GM18907 (cell line): Measurements from ENCODE around the gene CASP5.
"Not testable (repeated sequence)": the region's sequence is repeated elsewhere in the genome, so short reads cannot be mapped to it uniquely, and the experiment has no call there.

Experiments
- ATAC-seq: cut with Tn5 transposase; IDR thresholded peaks from one replicate; pipeline ENCODE4 v1.9.1; 2021; ENCODE audit warnings: mild to moderate bottlenecking, moderate library complexity; ENCODE audit not compliant: unreplicated experiment

Gene CASP5

GRCh38 chr11:105023003-105023402, at the start of gene CASP5:
Gene CASP5 (minus strand): TSS chr11:105023168. CDS start chr11:105023136, 32 bp downstream.
- no peak for ATAC-seq

DNA sequence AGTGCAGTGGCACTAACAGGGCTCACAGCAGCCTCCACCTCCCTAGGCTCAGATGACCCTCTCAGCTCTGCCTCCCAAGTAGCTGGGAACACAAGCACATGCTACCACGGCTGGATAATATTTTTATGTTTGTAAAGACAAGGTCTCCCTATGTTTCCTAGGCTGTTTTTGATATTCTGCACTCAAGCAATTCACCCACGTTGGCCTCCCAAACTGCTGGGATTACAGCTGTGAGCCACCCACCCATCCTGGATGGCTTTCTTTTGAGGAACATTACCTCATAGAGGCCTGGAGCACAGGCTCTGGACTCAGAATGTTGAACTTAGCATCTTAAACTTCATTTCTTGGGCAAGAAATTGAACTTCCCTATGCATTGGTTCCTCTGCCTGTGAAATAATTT, 49.1 kb upstream of the CASP5 start:
- not testable (repeated sequence) for ATAC-seq

- ATAC-seq, result no peak
Observed at GRCh38 chr11:105071089-105071732, 48.2 kb upstream of the CASP5 start.

- ATAC-seq, result no peak
Observed at GRCh38 chr11:105070306-105070705, 47.3 kb upstream of the CASP5 start.

GRCh38 chr11:105069749-105070148, 46.8 kb upstream of the CASP5 start:
- ATAC-seq, result not testable (repeated sequence)

DNA sequence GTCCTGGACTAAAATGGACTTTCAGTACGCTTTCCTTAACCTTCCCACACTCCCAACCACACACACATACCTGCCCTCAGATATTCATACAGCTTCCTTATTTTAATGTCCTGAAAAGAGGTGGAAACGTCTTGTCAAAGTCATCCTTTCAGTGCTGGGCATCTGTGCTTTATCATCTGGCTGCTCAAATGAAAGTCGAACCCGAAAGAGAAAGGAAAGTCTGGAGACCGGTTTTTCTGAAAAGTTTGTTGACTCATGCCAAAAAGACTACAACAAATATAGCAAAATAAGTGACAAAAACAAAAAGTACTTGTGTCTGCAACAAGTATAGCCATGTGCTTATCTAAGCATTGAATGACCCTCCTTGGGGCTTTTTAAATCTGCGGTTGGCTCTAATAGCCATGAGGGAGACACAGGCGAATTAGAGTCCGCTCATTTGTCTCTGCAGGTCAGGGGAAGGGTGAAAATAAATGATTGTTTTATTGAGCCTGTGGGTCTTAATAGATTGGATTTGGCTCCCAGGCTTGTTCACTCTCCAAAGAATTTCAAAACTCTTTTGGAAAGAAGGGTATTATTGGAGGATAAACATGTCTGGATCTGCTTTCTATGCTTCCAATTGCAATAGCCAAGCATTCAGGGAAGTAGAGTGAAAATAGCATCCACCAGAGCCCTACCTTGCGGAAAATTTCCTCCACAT, 40.4 kb upstream of the CASP5 start:
- not testable (repeated sequence) for ATAC-seq

DNA sequence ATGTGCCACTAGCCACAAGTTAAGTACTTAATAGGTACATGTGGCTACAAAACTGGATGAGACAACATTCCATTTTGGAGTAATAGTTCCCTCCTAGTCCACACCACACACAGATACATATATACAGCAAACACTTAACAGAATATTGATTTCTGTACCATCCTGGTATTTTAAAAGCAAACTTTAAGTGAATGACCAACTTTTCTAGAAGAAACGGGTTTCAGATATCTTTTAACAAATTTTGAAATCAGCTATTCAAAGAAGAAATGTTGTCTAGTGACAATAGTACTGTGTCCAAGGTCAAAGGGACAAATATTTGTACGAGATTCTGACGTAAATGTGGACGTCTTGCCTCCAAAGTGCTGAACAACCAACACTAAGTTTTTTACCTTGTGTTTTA, 34.5 kb upstream of the CASP5 start:
- no peak for ATAC-seq

GRCh38 chr11:105056446-105056845, 33.5 kb upstream of the CASP5 start:
- no peak for ATAC-seq

- no peak for ATAC-seq
Observed at GRCh38 chr11:105054723-105055493, 31.9 kb upstream of the CASP5 start.

DNA sequence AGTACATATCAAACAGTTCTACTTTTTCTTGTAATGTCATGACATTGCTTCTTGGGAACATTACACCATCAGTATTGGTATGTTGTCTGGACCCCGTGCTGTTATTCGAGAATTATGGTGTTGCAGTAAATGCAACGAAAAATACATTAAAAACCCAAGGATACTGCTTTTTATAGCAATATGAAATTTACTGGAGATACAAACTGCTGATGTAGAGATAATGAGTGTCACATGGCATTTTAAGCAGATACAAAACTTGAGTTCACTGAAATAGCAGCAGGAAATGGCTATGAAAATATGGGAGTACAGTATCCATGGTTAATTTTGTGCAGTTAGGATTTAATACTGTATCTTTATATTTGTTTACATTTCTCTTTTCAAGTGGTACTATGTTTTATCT, 29.5 kb upstream of the CASP5 start:
- no peak for ATAC-seq

DNA sequence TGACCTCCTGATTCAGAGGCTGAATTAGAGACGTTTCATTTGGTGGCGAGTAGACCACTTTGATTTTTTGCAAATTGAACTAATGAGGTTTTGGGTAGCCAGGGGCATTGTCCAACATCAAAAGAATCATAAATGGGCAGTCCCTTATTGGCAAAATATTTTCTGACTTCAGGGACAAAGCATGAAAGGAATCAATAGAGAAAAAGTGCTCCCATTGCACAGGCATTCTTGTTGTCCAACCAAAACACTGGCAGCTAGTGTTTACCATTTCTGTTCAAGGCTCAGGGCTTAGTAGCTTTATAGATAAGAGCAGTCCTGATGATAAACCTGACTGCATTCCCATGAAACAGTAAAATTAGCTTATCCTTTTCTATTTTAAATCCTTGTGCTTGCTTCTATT, 28.6 kb upstream of the CASP5 start:
- ATAC-seq, result no peak

GRCh38 chr11:105049481-105049880, 26.5 kb upstream of the CASP5 start:
- ATAC-seq, result no peak

- ATAC-seq, result no peak
Observed at GRCh38 chr11:105046898-105047579, 24.1 kb upstream of the CASP5 start.

DNA sequence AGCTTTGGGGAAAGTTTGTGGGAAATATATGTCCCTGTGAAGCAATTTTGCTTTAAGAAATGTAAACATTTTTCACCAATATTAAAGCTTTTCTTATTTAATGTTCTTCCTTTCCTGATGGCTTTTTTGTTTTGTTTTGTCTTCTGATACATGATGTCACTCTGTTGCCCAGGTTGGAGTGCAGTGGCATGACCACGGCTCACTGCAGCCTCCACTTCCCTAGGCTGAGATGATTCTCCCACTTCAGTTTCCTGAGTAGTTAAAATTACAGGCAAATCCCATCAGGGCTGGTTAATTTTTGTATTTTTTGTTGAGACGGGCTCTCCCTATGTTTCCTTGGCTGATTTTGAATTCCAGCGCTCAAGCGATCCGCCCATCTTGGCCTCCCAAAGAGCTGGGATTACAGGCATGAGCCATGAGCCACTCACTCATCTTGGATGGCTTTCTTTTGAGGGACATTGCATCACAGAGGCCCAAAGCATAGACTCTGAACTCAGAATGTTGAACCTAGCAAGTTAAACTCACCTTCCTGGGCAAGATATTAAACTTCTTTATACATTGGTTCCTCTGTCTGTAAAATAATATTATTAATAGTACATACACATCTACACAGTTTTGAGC, 22.8 kb upstream of the CASP5 start:
- ATAC-seq, result no peak

DNA sequence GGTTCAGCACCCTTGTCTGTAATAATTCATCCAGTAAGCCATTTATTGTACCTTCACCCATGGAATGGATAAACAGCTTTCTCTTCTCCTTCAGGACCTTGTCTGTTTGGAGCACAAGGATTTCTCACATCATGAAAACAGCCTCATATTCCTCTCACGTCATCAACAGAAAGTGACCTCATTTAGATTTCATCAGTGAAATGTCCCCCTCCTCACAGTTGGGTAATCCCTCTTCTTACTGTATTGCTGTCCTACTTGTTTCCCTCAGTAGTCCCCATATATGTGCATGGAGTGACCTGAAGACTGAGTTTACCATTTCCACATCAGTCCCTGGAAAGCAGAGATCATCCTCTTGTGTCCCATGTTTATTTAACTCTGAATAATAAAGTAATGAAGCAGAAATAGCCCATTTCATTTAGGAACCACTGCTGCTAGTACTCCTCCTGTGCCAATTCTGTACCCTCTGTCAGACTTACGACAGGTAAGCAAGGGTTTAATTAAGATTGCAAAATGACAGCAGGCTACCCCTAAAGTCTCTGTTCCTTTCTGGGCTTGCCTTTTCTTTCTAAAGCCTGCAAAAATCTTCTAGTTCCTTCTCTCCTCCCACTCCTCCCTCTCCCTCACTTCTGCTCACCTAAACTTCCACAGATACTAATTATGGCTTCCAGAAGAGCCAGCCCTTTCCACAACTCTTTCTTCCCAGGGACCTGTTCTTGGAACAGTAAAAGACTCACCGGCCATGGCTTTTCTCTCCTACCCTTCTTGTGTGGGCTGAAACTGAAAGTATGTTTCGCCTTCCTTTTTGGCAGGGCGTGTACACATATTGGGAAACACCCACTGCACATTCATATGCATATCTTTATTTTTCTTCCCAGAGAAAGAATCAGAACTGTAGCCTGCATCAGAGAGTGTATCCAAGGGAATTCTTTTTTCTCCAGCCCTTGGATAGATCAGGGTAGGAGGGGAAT, 21.9 kb upstream of the CASP5 start, which contains the start of gene CARD16:
CARD16 (minus strand) TSS at position 779 of the 968 bp plus-strand sequence; CDS start at position 741, 38 bp downstream.
- peak; percentile 100 for ATAC-seq

DNA sequence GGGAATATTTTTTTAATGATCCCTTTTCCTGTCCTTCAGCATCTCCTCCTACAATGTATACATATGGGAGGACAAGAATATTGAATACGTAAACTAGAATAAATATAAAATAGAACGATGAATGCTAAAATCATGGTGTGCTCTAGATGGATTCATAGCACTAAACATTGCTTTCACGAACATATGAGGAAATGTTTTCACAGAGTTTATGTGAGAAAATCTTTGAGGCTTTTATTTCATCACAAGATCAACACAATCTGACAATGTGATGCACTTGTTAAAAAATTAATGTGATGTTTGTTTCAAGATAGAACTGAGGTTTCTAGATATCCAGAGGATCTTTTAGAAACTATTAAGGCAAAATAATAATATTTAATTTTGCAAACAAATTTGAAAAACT, 19.2 kb upstream of the CASP5 start:
- ATAC-seq, result no peak

- no peak for ATAC-seq
Observed at GRCh38 chr11:105040703-105041102, 17.7 kb upstream of the CASP5 start.

GRCh38 chr11:105034813-105035620, 12.0 kb upstream of the CASP5 start, which contains the start of gene CASP1:
Gene CASP1 (minus strand): TSS chr11:105035144. CDS start chr11:105035113, 31 bp downstream.
- ATAC-seq, result peak; percentile 98

GRCh38 chr11:105034388-105034787, 11.4 kb upstream of the CASP5 start:
- ATAC-seq, result peak; percentile 10
